Caco-2 (cell line): ENCODE measurements around the gene CACNA1I. TPM values are rescaled to one million over a fixed set of nuclear protein-coding genes. Genes with fewer than 3 reads are reported as not detected.

Experiments used
- BruUV-seq: library from RNA; stranded (reverse); fragments of 400-500 nt; replicated peaks from 2 replicates; lab custom pipeline; 2021; lab: Mats Ljungman, UMichigan
- CTCF ChIA-PET: fragments of 300-600 bp; sonication (Branson Sonifier 250); formaldehyde crosslinking; loops from one replicate; lab custom pipeline; 2022; ENCODE audit warnings: antibody characterized with exemption; lab: Charles Lee
- POLR2A ChIA-PET: fragments of 300-600 bp; sonication (Branson Sonifier 250); formaldehyde crosslinking; loops from one replicate; lab custom pipeline; 2022; ENCODE audit warnings: antibody characterized with exemption; lab: Charles Lee
- DNase-seq, 2 experiments: peaks; one replicate each; pipeline versions ENCODE4 v3.0.0 to v3.0.0-alpha.2; 2020 to 2022
- H3K27me3 ChIP-seq: replicated peaks from 2 replicates; pipeline ENCODE4 v1.6.0; 2011; ENCODE audit warnings: low read length; ENCODE audit not compliant: control insufficient read depth, insufficient read depth
- H3K36me3 ChIP-seq: 2 replicates; pipeline ENCODE4 v1.5.1; 2011; ENCODE audit warnings: low read length; ENCODE audit not compliant: control insufficient read depth, insufficient read depth
- H3K4me1 ChIP-seq: fragments of 250-450 bp; sonication (Bioruptor Pico); 2 replicates; pipeline ENCODE4 v1.5.1; 2020; ENCODE audit warnings: mild to moderate bottlenecking
- H3K4me3 ChIP-seq: 2 replicates; pipeline ENCODE4 v1.5.1; 2011; ENCODE audit warnings: low read depth, mild to moderate bottlenecking, control low read depth, low read length
- H3K9me3 ChIP-seq: fragments of 250-450 bp; sonication (Bioruptor Pico); 2 replicates; pipeline ENCODE4 v1.5.1; 2020; ENCODE audit warnings: mild to moderate bottlenecking, moderate library complexity
- H3K27ac Mint-ChIP-seq: one replicate; pipeline ENCODE4 v1.8.0; 2022; ENCODE audit warnings: mixed read lengths; ENCODE audit not compliant: unreplicated experiment
- H3K27me3 Mint-ChIP-seq: one replicate; pipeline ENCODE4 v1.8.0; 2022; ENCODE audit warnings: mixed read lengths; ENCODE audit not compliant: insufficient read depth, unreplicated experiment
- H3K36me3 Mint-ChIP-seq: one replicate; pipeline ENCODE4 v1.8.0; 2022; ENCODE audit warnings: mild to moderate bottlenecking, mixed read lengths; ENCODE audit not compliant: insufficient read depth, unreplicated experiment
- H3K4me1 Mint-ChIP-seq: one replicate; pipeline ENCODE4 v1.8.0; 2022; ENCODE audit warnings: low read depth, mixed read lengths; ENCODE audit not compliant: unreplicated experiment
- H3K4me3 Mint-ChIP-seq: one replicate; pipeline ENCODE4 v1.8.0; 2022; ENCODE audit warnings: mild to moderate bottlenecking, moderate library complexity, mixed read lengths; ENCODE audit not compliant: unreplicated experiment
- H3K9me3 Mint-ChIP-seq: one replicate; pipeline ENCODE4 v1.8.0; 2022; ENCODE audit warnings: mixed read lengths; ENCODE audit not compliant: unreplicated experiment
- CTCF ChIP-seq, 2 experiments: fragments of 200-600 bp in 1 of 2; IDR thresholded peaks; 1 replicate in 1 of 2; 2 replicates in 1 of 2; pipeline versions ENCODE4 v1.5.1 to v1.8.0; 2011 to 2022; ENCODE audit warnings: antibody characterized with exemption in 1 of 2, control low read depth in 1 of 2, inconsistent platforms in 1 of 2, low read depth in 1 of 2, low read length in 1 of 2, mild to moderate bottlenecking in 1 of 2, moderate library complexity in 1 of 2; ENCODE audit not compliant: insufficient read depth in 1 of 2, severe bottlenecking in 1 of 2, unreplicated experiment in 1 of 2
- intact Hi-C: fragments of 100-400 bp; cut with micrococcal nuclease; formaldehyde crosslinking; loops from one replicate; pipeline ENCODE4 v1.10.0; 2022; ENCODE audit not compliant: unreplicated experiment
- total RNA-seq: library from RNA; stranded (reverse); gene quantifications from 2 replicates; pipeline ENCODE4 v1.2.3, GENCODE V29; 2022

CACNA1I gene
- total RNA-seq, 1 experiment from 2014 or later: not detected

- H3K4me1 ChIP-seq: no peaks in the 10 kb centered on the region
- BruUV-seq: no TSS peak
- peaks cover 8% of the 10 kb centered on the region for H3K27me3 Mint-ChIP-seq
- no peak overlapping the region for H3K27ac Mint-ChIP-seq
- no peaks in the 10 kb centered on the region for H3K9me3 Mint-ChIP-seq
- H3K9me3 ChIP-seq: no peaks in the 10 kb centered on the region
- no peaks in the 10 kb centered on the region for H3K4me1 Mint-ChIP-seq
- no peak overlapping the region for H3K4me3 Mint-ChIP-seq
- no peak for DNase-seq
- no peak overlapping the region for H3K4me3 ChIP-seq
- intact Hi-C loops: no loop called here
- H3K27me3 ChIP-seq: no peaks in the 10 kb centered on the region
- POLR2A ChIA-PET: no interaction called here
- no peaks in the 10 kb centered on the region for H3K36me3 ChIP-seq
- no peak for TF ChIP-seq CTCF (IDR thresholded peaks at IDR 0.05; ENCODE audit: insufficient read depth in 1 of 2, low read depth in 1 of 2, low read length in 1 of 2, severe bottlenecking in 1 of 2, unreplicated experiment in 1 of 2)
- CTCF ChIA-PET: no interaction called here
- H3K36me3 Mint-ChIP-seq: no peaks in the 10 kb centered on the region
Observed at GRCh38 chr22:39688186-39688785, 117.7 kb downstream of the CACNA1I start.

GRCh38 chr22:39689421-39689820, 118.9 kb downstream of the CACNA1I start:
- H3K4me3 ChIP-seq: no peak overlapping the region
- H3K4me1 ChIP-seq: no peaks in the 10 kb centered on the region
- no peaks in the 10 kb centered on the region for H3K9me3 ChIP-seq
- H3K27me3 Mint-ChIP-seq: peaks cover 10% of the 10 kb centered on the region
- no peaks in the 10 kb centered on the region for H3K27me3 ChIP-seq
- TF ChIP-seq CTCF (IDR thresholded peaks at IDR 0.05; ENCODE audit: insufficient read depth in 1 of 2, low read depth in 1 of 2, low read length in 1 of 2, severe bottlenecking in 1 of 2, unreplicated experiment in 1 of 2): no peak
- H3K4me1 Mint-ChIP-seq: no peaks in the 10 kb centered on the region
- no peaks in the 10 kb centered on the region for H3K9me3 Mint-ChIP-seq
- intact Hi-C loops: no loop called here
- H3K4me3 Mint-ChIP-seq: no peak overlapping the region
- no peaks in the 10 kb centered on the region for H3K36me3 Mint-ChIP-seq
- no TSS peak for BruUV-seq
- no peak for DNase-seq
- no peaks in the 10 kb centered on the region for H3K36me3 ChIP-seq
- CTCF ChIA-PET: no interaction called here
- POLR2A ChIA-PET: no interaction called here
- no peak overlapping the region for H3K27ac Mint-ChIP-seq

GRCh38 chr22:39690881-39691605, 120.5 kb downstream of the CACNA1I start:
- ChIA-PET POLR2A (no interaction called here), CTCF (no interaction called here)
- DNase-seq: no peak
- Histone ChIP-seq H3K4me1 (no peaks in the 10 kb centered on the region), H3K4me3 (no peak overlapping the region), H3K27me3 (no peaks in the 10 kb centered on the region), H3K9me3 (no peaks in the 10 kb centered on the region), H3K36me3 (no peaks in the 10 kb centered on the region)
- Mint-ChIP-seq H3K4me3 (no peak overlapping the region), H3K27me3 (peaks cover 16% of the 10 kb centered on the region), H3K27ac (no peak overlapping the region), H3K4me1 (no peaks in the 10 kb centered on the region), H3K36me3 (no peaks in the 10 kb centered on the region), H3K9me3 (no peaks in the 10 kb centered on the region)
- no TSS peak for BruUV-seq
- no peak for TF ChIP-seq CTCF (IDR thresholded peaks at IDR 0.05; ENCODE audit: insufficient read depth in 1 of 2, low read depth in 1 of 2, low read length in 1 of 2, severe bottlenecking in 1 of 2, unreplicated experiment in 1 of 2)
- intact Hi-C loops: no loop called here
